B cell (primary cell): ENCODE measurements around the gene CAMK2D. TPM values are rescaled to one million over a fixed set of nuclear protein-coding genes. Genes with fewer than 3 reads are reported as not detected.

ENCODE experiments used
- ATAC-seq: fragments of 200-7000 bp; cut with Tn5 transposase; one replicate; pipeline ENCODE4 v1.10.0; 2021; ENCODE audit warnings: low read depth, mild to moderate bottlenecking, moderate number of reproducible peaks, moderate library complexity
- CTCF ChIA-PET: fragments of 350-600 bp; sonication (Branson Sonifier 250); formaldehyde crosslinking; loops from one replicate; lab custom pipeline; 2021; ENCODE audit warnings: antibody characterized with exemption, inconsistent platforms; lab: Charles Lee
- POLR2A ChIA-PET: fragments of 350-600 bp; sonication (Branson Sonifier 250); formaldehyde crosslinking; loops from one replicate; lab custom pipeline; 2021; ENCODE audit warnings: antibody characterized with exemption; lab: Charles Lee
- DNase-seq: peaks from one replicate; pipeline ENCODE4 v3.0.0; 2013
- H2AFZ ChIP-seq: 2 replicates; pipeline ENCODE4 v1.6.1; 2012; ENCODE audit warnings: mild to moderate bottlenecking, low read depth, low read length; ENCODE audit not compliant: insufficient read depth, poor library complexity, severe bottlenecking
- H3K27ac ChIP-seq, 2 donors: 1 replicate in 1 of 2; 2 replicates in 1 of 2; pipeline ENCODE4 v1.5.1; 2012 to 2013; ENCODE audit warnings: low read length in 2 of 2, mild to moderate bottlenecking in 2 of 2, moderate library complexity in 1 of 2
- H3K27me3 ChIP-seq, 4 experiments: fragments of 200-600 bp in 1 of 4; sonication (generic) in 1 of 4; replicated peaks in 1 of 4; 1 replicate in 2 of 4; 2 replicates in 2 of 4; pipeline versions ENCODE4 v1.6.1 to v1.7.0; 2013 to 2016; ENCODE audit warnings: low read length in 3 of 4, mild to moderate bottlenecking in 2 of 4, mixed read lengths in 1 of 4, moderate library complexity in 1 of 4; ENCODE audit not compliant: insufficient read depth in 4 of 4, control insufficient read depth in 3 of 4; ENCODE audit errors: control extremely low read depth in 1 of 4
- H3K36me3 ChIP-seq, 2 experiments: replicated peaks in 1 of 2; 1 replicate in 1 of 2; 2 replicates in 1 of 2; pipeline versions ENCODE4 v1.6.1 to v1.7.1; 2013; ENCODE audit warnings: low read length in 1 of 2; ENCODE audit not compliant: insufficient read depth in 2 of 2, control insufficient read depth in 1 of 2; ENCODE audit errors: control extremely low read depth in 1 of 2, extremely low read depth in 1 of 2
- H3K4me1 ChIP-seq, 2 donors: fragments of 200-600 bp in 1 of 2; sonication (generic) in 1 of 2; 1 replicate in 1 of 2; 2 replicates in 1 of 2; pipeline versions ENCODE4 v1.5.1 to v1.6.1; 2013 to 2017; ENCODE audit warnings: low read length in 2 of 2; ENCODE audit not compliant: control insufficient read depth in 2 of 2, insufficient read depth in 2 of 2
- H3K4me2 ChIP-seq: replicated peaks from 2 replicates; pipeline ENCODE3; 2012; ENCODE audit warnings: mild to moderate bottlenecking, low read depth, low read length; ENCODE audit not compliant: poor library complexity, severe bottlenecking
- H3K4me3 ChIP-seq, 5 experiments: fragments of 200-600 bp in 1 of 5; sonication (generic) in 1 of 5; 1 replicate in 3 of 5; 2 replicates in 2 of 5; pipeline versions ENCODE4 v1.5.1 to v1.7.0; 2011 to 2016; ENCODE audit warnings: low read length in 4 of 5, mild to moderate bottlenecking in 4 of 5, low read depth in 2 of 5, control low read depth in 1 of 5, moderate library complexity in 1 of 5; ENCODE audit not compliant: insufficient read depth in 1 of 5; ENCODE audit errors: control extremely low read depth in 1 of 5, extremely low read depth in 1 of 5
- H3K79me2 ChIP-seq: fragments of 200-600 bp; sonication (generic); one replicate; pipeline ENCODE4 v1.6.0; 2016; ENCODE audit warnings: low read length; ENCODE audit not compliant: control insufficient read depth, insufficient read depth
- H3K9ac ChIP-seq: fragments of 200-600 bp; sonication (generic); 2 replicates; pipeline ENCODE4 v1.6.1; 2017; ENCODE audit warnings: mild to moderate bottlenecking, low read length, moderate library complexity
- H3K9me3 ChIP-seq, 3 donors: one replicate each; pipeline versions ENCODE4 v1.6.1 to v1.7.1; 2013; ENCODE audit warnings: low read length in 2 of 3; ENCODE audit not compliant: control insufficient read depth in 2 of 3, insufficient read depth in 1 of 3; ENCODE audit errors: control extremely low read depth in 1 of 3
- H4K20me1 ChIP-seq: 2 replicates; pipeline ENCODE4 v1.6.0; 2012; ENCODE audit warnings: mild to moderate bottlenecking, low read length; ENCODE audit not compliant: insufficient read depth, control insufficient read depth, poor library complexity, severe bottlenecking
- H3K27ac Mint-ChIP-seq: one replicate; pipeline ENCODE4 v1.8.0; 2021; ENCODE audit warnings: mixed read lengths
- H3K27me3 Mint-ChIP-seq: one replicate; pipeline ENCODE4 v1.8.0; 2021; ENCODE audit warnings: mixed read lengths
- H3K4me1 Mint-ChIP-seq: one replicate; pipeline ENCODE4 v1.8.0; 2021; ENCODE audit warnings: mixed read lengths
- H3K4me3 Mint-ChIP-seq: one replicate; pipeline ENCODE4 v1.8.0; 2021; ENCODE audit warnings: mixed read lengths
- H3K9me3 Mint-ChIP-seq: one replicate; pipeline ENCODE4 v1.8.0; 2022; ENCODE audit warnings: mixed read lengths; ENCODE audit not compliant: insufficient read depth
- EZH2 ChIP-seq: IDR thresholded peaks from 2 replicates; pipeline ENCODE4 v1.6.1; 2012; ENCODE audit warnings: borderline replicate concordance, low read depth, mild to moderate bottlenecking, moderate library complexity, low read length; ENCODE audit not compliant: insufficient read depth, poor library complexity, severe bottlenecking
- WGBS: methylation state at CpG from one replicate; pipeline ENCODE4 v1.1.5; 2013; ENCODE audit warnings: missing lambda C conversion rate; ENCODE audit not compliant: insufficient coverage; 5-methylcytosine and 5-hydroxymethylcytosine counted together
- intact Hi-C: fragments of 100-400 bp; cut with micrococcal nuclease; formaldehyde crosslinking; loops from one replicate; pipeline ENCODE4 v1.10.0; 2022
- polyA plus RNA-seq: library from polyadenylated mRNA; depleted of rRNA; stranded (reverse); fragments of >200 nt; gene quantifications from 2 replicates; pipeline ENCODE4 v1.2.3, GENCODE V29; 2012
- total RNA-seq, 2 donors: library from RNA; stranded (reverse); fragments of 120-200 nt in 1 of 2; gene quantifications; 1 replicate in 1 of 2; 2 replicates in 1 of 2; pipeline versions ENCODE4 v1.2.3 to v1.2.4, GENCODE V29; 2013 to 2022
- TF ChIP-seq, protein P1 (sequence below): fragments of 200-600 bp; IDR thresholded peaks from one replicate; pipeline ENCODE4 v1.8.0; 2022; ENCODE audit warnings: antibody characterized with exemption, mild to moderate bottlenecking

CAMK2D gene
- total and polyA plus RNA-seq, 2 donors (not counting 1 experiment from before 2014, with no cell fraction given) = 26.3 to 57.0 TPM

DNA sequence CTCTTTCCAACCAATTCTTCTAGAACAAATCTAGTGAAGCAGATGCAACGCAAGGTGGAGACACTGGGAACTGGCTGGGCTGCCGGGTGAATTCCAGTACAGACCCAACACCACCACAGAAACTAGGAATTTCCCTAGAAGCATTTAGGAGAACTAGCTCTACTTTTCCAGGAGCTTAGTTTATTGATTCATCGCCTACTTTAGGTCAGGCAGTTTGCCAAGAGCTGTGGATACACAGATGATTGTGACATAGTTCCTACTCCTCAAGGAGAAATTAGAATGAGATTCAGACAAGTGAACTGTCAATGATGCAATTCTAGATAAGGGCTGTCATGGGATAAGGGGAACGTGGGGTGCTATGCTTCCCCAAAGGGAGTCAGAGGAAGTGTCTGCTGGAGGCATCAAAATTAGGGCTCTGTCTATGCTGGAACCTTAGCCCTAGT, 350.0 kb downstream of the CAMK2D start:
- H3K27me3 ChIP-seq = peaks cover 0 to 5% (median 2%) of the 10 kb centered on the region in 4 experiments
- Mint-ChIP-seq H3K4me1 (no peaks in the 10 kb centered on the region), H3K27ac (no peak overlapping the region), H3K27me3 (peaks cover 20% of the 10 kb centered on the region), H3K9me3 (peaks cover 2% of the 10 kb centered on the region), H3K4me3 (no peak overlapping the region)
- H3K4me3 ChIP-seq = no peak overlapping the region
- TF ChIP-seq, protein P1, sequence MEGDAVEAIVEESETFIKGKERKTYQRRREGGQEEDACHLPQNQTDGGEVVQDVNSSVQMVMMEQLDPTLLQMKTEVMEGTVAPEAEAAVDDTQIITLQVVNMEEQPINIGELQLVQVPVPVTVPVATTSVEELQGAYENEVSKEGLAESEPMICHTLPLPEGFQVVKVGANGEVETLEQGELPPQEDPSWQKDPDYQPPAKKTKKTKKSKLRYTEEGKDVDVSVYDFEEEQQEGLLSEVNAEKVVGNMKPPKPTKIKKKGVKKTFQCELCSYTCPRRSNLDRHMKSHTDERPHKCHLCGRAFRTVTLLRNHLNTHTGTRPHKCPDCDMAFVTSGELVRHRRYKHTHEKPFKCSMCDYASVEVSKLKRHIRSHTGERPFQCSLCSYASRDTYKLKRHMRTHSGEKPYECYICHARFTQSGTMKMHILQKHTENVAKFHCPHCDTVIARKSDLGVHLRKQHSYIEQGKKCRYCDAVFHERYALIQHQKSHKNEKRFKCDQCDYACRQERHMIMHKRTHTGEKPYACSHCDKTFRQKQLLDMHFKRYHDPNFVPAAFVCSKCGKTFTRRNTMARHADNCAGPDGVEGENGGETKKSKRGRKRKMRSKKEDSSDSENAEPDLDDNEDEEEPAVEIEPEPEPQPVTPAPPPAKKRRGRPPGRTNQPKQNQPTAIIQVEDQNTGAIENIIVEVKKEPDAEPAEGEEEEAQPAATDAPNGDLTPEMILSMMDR = no peak
- no peak for TF ChIP-seq EZH2
- 77% methylated on average over 4 of the region's 4 CpGs for WGBS
- POLR2A ChIA-PET = no interaction called here
- H3K9me3 ChIP-seq = no peaks in the 10 kb centered on the region
- no peaks in the 10 kb centered on the region for H3K4me1 ChIP-seq
- ATAC-seq (no peak), DNase-seq (no peak)
- intact Hi-C loops = no loop called here
- no peak overlapping the region for H3K9ac ChIP-seq
- CTCF ChIA-PET = interaction anchor here (1.1 to 1.6 kb wide), 2 partner anchors 17 to 18 kb away, joined by 4 read pairs; no protein-coding TSS in a partner anchor
- H3K4me2 ChIP-seq = no peak overlapping the region
- no peak overlapping the region for H3K27ac ChIP-seq
- no peaks in the 10 kb centered on the region for H4K20me1 ChIP-seq
- H2AFZ ChIP-seq = no peak overlapping the region
- no peaks in the 10 kb centered on the region for H3K36me3 ChIP-seq
- no peaks in the 10 kb centered on the region for H3K79me2 ChIP-seq

- CTCF ChIA-PET = interaction anchor here (1.1 to 2.3 kb wide), 2 partner anchors 16 to 18 kb away, joined by 4 to 6 read pairs; no protein-coding TSS in a partner anchor
Measured at GRCh38 chr4:113410686-113411085, 350.9 kb downstream of the CAMK2D start.

More at GRCh38 chr4:113410686-113411085, 350.9 kb downstream of the CAMK2D start:
- no peak overlapping the region for H3K27ac ChIP-seq
- peaks cover 20% of the 10 kb centered on the region for H3K27me3 Mint-ChIP-seq
- H2AFZ ChIP-seq = no peak overlapping the region
- H3K9me3 ChIP-seq = no peaks in the 10 kb centered on the region
- intact Hi-C loops = no loop called here
- no peak overlapping the region for H3K4me3 ChIP-seq
- peaks cover 0 to 5% (median 2%) of the 10 kb centered on the region in 4 experiments for H3K27me3 ChIP-seq
- H3K27ac Mint-ChIP-seq = no peak overlapping the region
- TF ChIP-seq EZH2 = no peak
- TF ChIP-seq, protein P1 = no peak
- H3K4me1 ChIP-seq = no peaks in the 10 kb centered on the region
- POLR2A ChIA-PET = no interaction called here
- no peaks in the 10 kb centered on the region for H3K36me3 ChIP-seq
- H3K4me1 Mint-ChIP-seq = no peaks in the 10 kb centered on the region
- no peaks in the 10 kb centered on the region for H3K79me2 ChIP-seq
- no peak overlapping the region for H3K9ac ChIP-seq
- no peaks in the 10 kb centered on the region for H3K9me3 Mint-ChIP-seq
- no peak overlapping the region for H3K4me3 Mint-ChIP-seq
- DNase-seq (no peak), ATAC-seq (no peak)
- no peaks in the 10 kb centered on the region for H4K20me1 ChIP-seq
- H3K4me2 ChIP-seq = no peak overlapping the region
